HG03097 (cell line): ENCODE data around the gene EVL.

ENCODE experiments used
- ATAC-seq: cut with Tn5 transposase; IDR thresholded peaks from one replicate; pipeline ENCODE4 v1.9.1; 2021; ENCODE audit not compliant: unreplicated experiment, low FRiP score

EVL gene

GRCh38 chr14:100192250-100192671 lies 127.0 kb downstream of the EVL start:
- no peak for ATAC-seq

GRCh38 chr14:100192672-100193416 lies 127.6 kb downstream of the EVL start:
- ATAC-seq: peak; percentile 100
